ENCODE results near the gene PAPSS1. TPM values are rescaled to one million over a fixed set of nuclear protein-coding genes. Genes with fewer than 3 reads are reported as not detected.

PAPSS1 gene
- total RNA-seq, 3 donors from 2014 or later (not counting 1 experiment from before 2014, with no cell fraction given) = 10.2 to 21.3 (median 12.9) TPM

DNA sequence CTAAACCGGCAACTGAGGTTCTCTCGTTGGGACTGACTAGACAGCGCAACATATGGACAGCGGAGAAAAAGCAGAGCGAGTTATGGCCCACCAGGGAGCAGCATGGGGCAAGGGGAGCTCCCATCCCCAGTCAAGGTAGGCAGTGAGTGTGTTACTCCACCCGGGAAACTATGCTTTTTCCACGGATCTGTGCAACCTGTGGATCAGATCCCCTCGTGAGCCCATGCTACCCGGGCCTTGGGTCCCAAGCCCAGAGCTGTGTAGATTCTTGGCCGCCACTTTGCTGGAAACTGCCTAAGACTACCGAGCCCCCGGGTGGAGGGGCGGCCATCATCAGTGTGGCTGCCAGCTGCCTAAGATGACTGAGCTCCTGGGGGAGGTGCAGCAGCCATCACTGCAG is 140.9 kb downstream of the PAPSS1 start:
- no peak overlapping the region for H3K4me3 ChIP-seq (ENCODE audit: low read length)
- no peak for DNase-seq
- no peak overlapping the region for H3K27ac Mint-ChIP-seq
- no peaks in the 10 kb centered on the region for H3K36me3 Mint-ChIP-seq
- no peak for ATAC-seq
- no peak for TF ChIP-seq CTCF (IDR thresholded peaks at IDR 0.05)
- no peaks in the 10 kb centered on the region for H3K27me3 ChIP-seq (ENCODE audit: control insufficient read depth, insufficient read depth, low read length)
- no peaks in the 10 kb centered on the region for H3K36me3 ChIP-seq (ENCODE audit: control insufficient read depth, insufficient read depth, low read length)
- H3K27ac ChIP-seq (ENCODE audit: low read length) = no peak overlapping the region
- WGBS (ENCODE audit: insufficient coverage) = 91% methylated on average over 13 of the region's 13 CpGs
- intact Hi-C loops (cut with micrococcal nuclease) = no loop called here
- H3K27me3 Mint-ChIP-seq (ENCODE audit: low read depth in 2 of 2) = no peaks in the 10 kb centered on the region
- no peaks in the 10 kb centered on the region for H3K4me1 Mint-ChIP-seq
- no peaks in the 10 kb centered on the region for H3K9me3 ChIP-seq (ENCODE audit: control insufficient read depth, insufficient read depth, low read length)
- peaks cover 11 to 16% of the 10 kb centered on the region in 2 donors for H3K9me3 Mint-ChIP-seq
- no peak overlapping the region for H3K4me3 Mint-ChIP-seq
- H3K4me1 ChIP-seq (ENCODE audit: control insufficient read depth, insufficient read depth, low read length) = no peaks in the 10 kb centered on the region

DNA sequence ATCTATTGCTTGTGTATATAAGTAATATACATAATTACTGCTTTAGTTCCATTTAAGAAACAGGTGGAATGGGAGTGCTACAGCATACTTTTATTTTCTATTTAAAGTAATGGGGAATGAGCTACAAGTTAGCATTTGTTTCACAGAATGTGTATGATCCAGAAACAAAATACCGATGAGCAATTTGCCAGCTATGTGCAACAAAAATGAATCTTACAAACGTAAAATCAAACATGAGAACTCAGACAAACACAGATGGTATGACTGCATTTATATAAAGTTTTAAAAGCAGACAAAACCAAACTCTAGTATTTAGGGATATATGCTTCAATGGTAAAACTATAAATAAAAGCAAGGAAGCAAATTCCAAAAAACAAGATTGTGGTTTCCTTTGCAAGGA is 141.7 kb downstream of the PAPSS1 start:
- no peaks in the 10 kb centered on the region for H3K27me3 ChIP-seq (ENCODE audit: control insufficient read depth, insufficient read depth, low read length)
- Mint-ChIP-seq H3K27me3 (ENCODE audit: low read depth in 2 of 2) (no peaks in the 10 kb centered on the region), H3K4me1 (no peaks in the 10 kb centered on the region), H3K36me3 (no peaks in the 10 kb centered on the region), H3K4me3 (no peak overlapping the region), H3K27ac (no peak overlapping the region), H3K9me3 (peaks cover 10 to 16% of the 10 kb centered on the region in 2 donors)
- H3K4me1 ChIP-seq (ENCODE audit: control insufficient read depth, insufficient read depth, low read length) = no peaks in the 10 kb centered on the region
- H3K36me3 ChIP-seq (ENCODE audit: control insufficient read depth, insufficient read depth, low read length) = no peaks in the 10 kb centered on the region
- no peak for TF ChIP-seq CTCF (IDR thresholded peaks at IDR 0.05)
- 100% methylated on average over 1 of the region's 2 CpGs for WGBS (ENCODE audit: insufficient coverage)
- no peak for ATAC-seq
- no peak for DNase-seq
- H3K9me3 ChIP-seq (ENCODE audit: control insufficient read depth, insufficient read depth, low read length) = no peaks in the 10 kb centered on the region
- H3K27ac ChIP-seq (ENCODE audit: low read length) = no peak overlapping the region
- H3K4me3 ChIP-seq (ENCODE audit: low read length) = no peak overlapping the region
- intact Hi-C loops (cut with micrococcal nuclease) = no loop called here

GRCh38 chr4:107577743-107578142 is 142.3 kb downstream of the PAPSS1 start:
- no peaks in the 10 kb centered on the region for H3K4me1 Mint-ChIP-seq
- intact Hi-C loops (cut with micrococcal nuclease) = no loop called here

More at GRCh38 chr4:107577743-107578142, 142.3 kb downstream of the PAPSS1 start:
- Mint-ChIP-seq H3K4me3 (no peak overlapping the region), H3K36me3 (no peaks in the 10 kb centered on the region), H3K27me3 (ENCODE audit: low read depth in 2 of 2) (no peaks in the 10 kb centered on the region), H3K27ac (no peak overlapping the region), H3K9me3 (peaks cover 9 to 16% of the 10 kb centered on the region in 2 donors)
- Histone ChIP-seq H3K27me3 (ENCODE audit: control insufficient read depth, insufficient read depth, low read length) (no peaks in the 10 kb centered on the region), H3K27ac (ENCODE audit: low read length) (no peak overlapping the region), H3K9me3 (ENCODE audit: control insufficient read depth, insufficient read depth, low read length) (no peaks in the 10 kb centered on the region), H3K36me3 (ENCODE audit: control insufficient read depth, insufficient read depth, low read length) (no peaks in the 10 kb centered on the region), H3K4me1 (ENCODE audit: control insufficient read depth, insufficient read depth, low read length) (no peaks in the 10 kb centered on the region), H3K4me3 (ENCODE audit: low read length) (no peak overlapping the region)
- DNase-seq = no peak
- no peak for TF ChIP-seq CTCF (IDR thresholded peaks at IDR 0.05)
- ATAC-seq = no peak
- no CpG with 5 or more reads among the region's 3 CpGs for WGBS (ENCODE audit: insufficient coverage)
